Mucosa of rectum (tissue), 2 donors: ENCODE data around the gene ANKRD18A.
"Not testable (repeated sequence)": the region's sequence is repeated elsewhere in the genome, so short reads cannot be mapped to it uniquely, and the experiment has no call there.

Experiments used
- H3K27ac ChIP-seq, 2 donors: one replicate each; pipeline ENCODE4 v1.7.0; 2013; ENCODE audit warnings: inconsistent platforms in 2 of 2, low read depth in 2 of 2, low read length in 2 of 2
- H3K27me3 ChIP-seq, 2 donors: one replicate each; pipeline ENCODE4 v1.7.0; 2013; ENCODE audit warnings: low read length in 2 of 2; ENCODE audit not compliant: control insufficient read depth in 2 of 2, insufficient read depth in 2 of 2
- H3K36me3 ChIP-seq, 2 donors: one replicate each; pipeline ENCODE4 v1.7.0; 2013; ENCODE audit warnings: low read length in 2 of 2; ENCODE audit not compliant: control insufficient read depth in 2 of 2, insufficient read depth in 2 of 2
- H3K4me1 ChIP-seq, 2 donors: one replicate each; pipeline ENCODE4 v1.7.0; 2013; ENCODE audit warnings: low read length in 2 of 2, mild to moderate bottlenecking in 1 of 2; ENCODE audit not compliant: control insufficient read depth in 2 of 2, insufficient read depth in 2 of 2
- H3K4me3 ChIP-seq, 2 donors: one replicate each; pipeline ENCODE4 v1.7.0; 2013; ENCODE audit warnings: low read length in 2 of 2
- H3K9ac ChIP-seq, 2 donors: one replicate each; pipeline ENCODE4 v1.7.0; 2013; ENCODE audit warnings: low read length in 2 of 2, low read depth in 1 of 2, mild to moderate bottlenecking in 1 of 2
- H3K9me3 ChIP-seq, 2 donors: one replicate each; pipeline ENCODE4 v1.7.0; 2013; ENCODE audit warnings: low read length in 2 of 2; ENCODE audit not compliant: control insufficient read depth in 2 of 2
- donor health status: healthy.
- donor health status: Normal muscosa, but diverticular disease.

Gene ANKRD18A

DNA sequence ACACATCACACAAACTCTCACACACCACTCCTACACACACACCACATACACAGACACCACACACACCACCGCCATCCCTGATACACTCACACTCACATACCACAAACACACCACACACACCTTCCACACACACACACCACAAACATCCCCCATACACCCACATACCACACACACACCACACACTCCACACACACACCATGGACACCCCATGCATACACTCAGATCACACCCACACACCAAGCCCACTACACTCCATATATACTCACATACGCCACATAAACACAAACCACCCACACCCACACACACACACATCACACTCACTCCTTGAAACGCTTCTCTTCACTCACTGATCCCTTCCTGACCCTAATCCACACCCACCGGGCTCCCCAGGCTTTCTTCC, 9.1 kb upstream of the ANKRD18A start:
- Histone ChIP-seq H3K27me3 (no peaks in the 10 kb centered on the region), H3K27ac (no peak overlapping the region), H3K36me3 (no peaks in the 10 kb centered on the region), H3K9me3 (no peaks in the 10 kb centered on the region), H3K9ac (no peak overlapping the region), H3K4me3 (no peak overlapping the region), H3K4me1 (no peaks in the 10 kb centered on the region)

- Histone ChIP-seq H3K27ac (no peak overlapping the region), H3K36me3 (no peaks in the 10 kb centered on the region), H3K9me3 (peaks cover 0 to 2% of the 10 kb centered on the region in 2 donors), H3K4me3 (no peak overlapping the region), H3K27me3 (no peaks in the 10 kb centered on the region), H3K9ac (no peak overlapping the region), H3K4me1 (peaks cover 6% of the 10 kb centered on the region in 2 donors)
Measured at GRCh38 chr9:38626006-38626405, 5.6 kb upstream of the ANKRD18A start.

DNA sequence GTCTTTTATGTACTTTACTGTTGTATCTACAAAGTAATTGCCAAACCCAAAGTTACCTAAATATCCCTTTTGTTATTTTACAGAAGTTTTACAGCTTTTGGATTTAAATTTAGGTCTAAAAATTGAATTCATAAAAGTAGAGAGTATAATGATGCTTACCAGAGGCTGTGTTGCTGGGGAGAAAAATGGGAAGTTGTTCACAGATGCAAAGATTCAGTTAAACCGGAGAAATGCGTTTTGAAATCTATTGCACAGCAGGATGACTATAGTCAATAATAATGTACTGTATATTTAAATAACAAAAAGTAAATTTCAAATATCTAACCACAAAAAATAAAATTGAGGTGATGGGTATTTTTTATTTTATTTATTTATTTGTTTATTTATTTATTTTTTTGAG, 2.6 kb upstream of the ANKRD18A start:
- Histone ChIP-seq H3K27ac (no peak overlapping the region), H3K4me1 (peaks cover 6% of the 10 kb centered on the region in 2 donors), H3K9me3 (peaks cover 0 to 2% of the 10 kb centered on the region in 2 donors), H3K9ac (no peak overlapping the region), H3K4me3 (no peak overlapping the region), H3K27me3 (no peaks in the 10 kb centered on the region), H3K36me3 (no peaks in the 10 kb centered on the region)

- Histone ChIP-seq H3K9me3 (peaks cover 0 to 2% of the 10 kb centered on the region in 2 donors), H3K36me3 (no peaks in the 10 kb centered on the region), H3K27ac (no peak overlapping the region), H3K4me3 (peak overlapping the region; percentile 63 to 75), H3K9ac (peak overlapping the region in 1 of 2 donors; percentile 34), H3K4me1 (peaks cover 6% of the 10 kb centered on the region in 2 donors), H3K27me3 (no peaks in the 10 kb centered on the region)
Measured at GRCh38 chr9:38622288-38622674, 1.9 kb upstream of the ANKRD18A start.

DNA sequence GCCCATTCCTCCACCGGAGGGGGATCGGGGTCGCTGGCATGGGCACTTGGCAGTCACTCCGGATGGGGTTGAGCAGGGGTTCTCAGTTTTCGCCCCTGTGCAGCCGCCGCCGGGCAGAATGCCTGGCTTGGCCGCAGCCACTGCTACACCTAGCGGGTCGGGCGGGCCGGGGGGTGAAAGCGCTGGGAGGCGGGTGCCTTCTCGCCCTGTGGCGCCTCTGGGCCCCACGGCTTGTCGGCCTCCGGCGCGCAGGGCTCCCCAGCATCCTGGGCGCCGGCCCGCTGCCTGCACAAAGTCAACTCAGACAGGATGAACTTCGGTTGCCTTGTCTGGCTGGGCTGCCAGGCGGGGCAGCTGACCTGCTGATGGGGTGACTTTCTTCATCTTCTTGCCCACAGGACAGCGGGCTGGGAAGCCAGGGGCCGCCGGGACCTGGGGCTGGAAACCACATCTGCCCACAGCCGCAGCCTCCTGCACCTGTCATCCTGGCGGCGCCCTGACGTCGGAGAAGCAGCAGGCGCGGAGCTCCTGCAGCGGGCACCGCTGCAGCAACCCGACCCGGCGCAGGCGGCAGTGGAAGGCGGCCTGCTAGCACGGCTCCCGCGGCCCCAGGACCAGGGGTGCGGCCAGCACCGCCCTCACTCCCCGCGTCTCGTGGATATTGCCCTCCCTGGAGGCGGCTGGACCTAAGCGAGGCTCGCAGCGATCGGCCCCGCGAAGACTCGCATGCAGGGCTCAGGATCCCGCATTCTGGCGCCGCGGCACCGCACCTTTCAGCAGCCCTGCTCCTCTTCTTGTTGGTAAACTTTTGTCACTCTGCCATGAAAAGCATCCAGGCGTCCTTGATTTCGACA, 1.3 kb upstream of the ANKRD18A start:
- peaks cover 6% of the 10 kb centered on the region in 2 donors for H3K4me1 ChIP-seq
- H3K27me3 ChIP-seq: no peaks in the 10 kb centered on the region
- H3K36me3 ChIP-seq: no peaks in the 10 kb centered on the region
- peak overlapping the region; percentile 75 to 77 for H3K4me3 ChIP-seq
- H3K9me3 ChIP-seq: peaks cover 0 to 2% of the 10 kb centered on the region in 2 donors
- peak overlapping the region in 1 of 2 donors; percentile 66 for H3K9ac ChIP-seq
- peak overlapping the region; percentile 75 to 80 for H3K27ac ChIP-seq

DNA sequence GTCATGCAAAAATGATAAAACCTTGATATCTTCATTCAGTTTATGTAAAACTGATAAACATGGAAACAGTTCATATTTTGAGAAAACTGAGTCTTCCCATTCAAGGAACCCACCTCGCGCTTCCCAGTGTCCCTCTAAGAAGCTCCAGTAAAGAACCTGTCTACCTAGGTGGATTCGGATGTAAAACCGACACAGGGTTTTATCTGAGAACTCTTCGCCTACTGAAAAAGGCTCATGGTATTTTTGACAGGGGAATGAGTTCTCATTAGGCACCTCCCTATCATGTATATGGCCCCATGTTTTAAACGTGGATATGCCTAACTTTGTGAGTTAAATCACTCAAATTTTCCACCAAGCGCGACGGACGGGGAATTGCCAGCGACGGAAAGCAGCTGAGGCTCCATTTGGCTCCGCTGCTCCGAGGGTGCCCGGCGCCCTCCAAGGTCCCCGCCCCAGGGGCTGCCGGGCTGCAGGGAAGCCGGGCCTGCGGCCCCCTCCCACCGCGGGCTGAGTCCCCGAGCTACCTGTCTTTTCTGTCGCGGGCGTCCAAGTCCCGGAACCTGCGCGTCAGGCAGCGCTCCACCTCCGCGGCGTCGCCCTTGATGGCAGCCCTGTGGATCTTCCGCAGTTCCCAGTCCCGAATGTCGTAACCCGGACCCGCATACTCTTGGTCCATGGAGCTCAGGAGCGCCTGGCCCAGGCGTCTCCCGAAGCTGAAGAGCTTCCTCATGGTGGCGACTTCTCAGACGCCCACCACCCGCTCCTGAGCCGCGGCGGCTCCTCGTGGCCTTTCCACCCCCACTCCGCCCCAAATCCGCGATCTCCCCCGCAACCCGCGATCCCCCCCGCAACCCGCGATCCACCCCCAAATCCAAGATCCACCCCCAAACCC, 594 bp downstream of the ANKRD18A start:
- H3K27me3 ChIP-seq: no peaks in the 10 kb centered on the region
- peak overlapping the region; percentile 24 to 66 for H3K9ac ChIP-seq

DNA sequence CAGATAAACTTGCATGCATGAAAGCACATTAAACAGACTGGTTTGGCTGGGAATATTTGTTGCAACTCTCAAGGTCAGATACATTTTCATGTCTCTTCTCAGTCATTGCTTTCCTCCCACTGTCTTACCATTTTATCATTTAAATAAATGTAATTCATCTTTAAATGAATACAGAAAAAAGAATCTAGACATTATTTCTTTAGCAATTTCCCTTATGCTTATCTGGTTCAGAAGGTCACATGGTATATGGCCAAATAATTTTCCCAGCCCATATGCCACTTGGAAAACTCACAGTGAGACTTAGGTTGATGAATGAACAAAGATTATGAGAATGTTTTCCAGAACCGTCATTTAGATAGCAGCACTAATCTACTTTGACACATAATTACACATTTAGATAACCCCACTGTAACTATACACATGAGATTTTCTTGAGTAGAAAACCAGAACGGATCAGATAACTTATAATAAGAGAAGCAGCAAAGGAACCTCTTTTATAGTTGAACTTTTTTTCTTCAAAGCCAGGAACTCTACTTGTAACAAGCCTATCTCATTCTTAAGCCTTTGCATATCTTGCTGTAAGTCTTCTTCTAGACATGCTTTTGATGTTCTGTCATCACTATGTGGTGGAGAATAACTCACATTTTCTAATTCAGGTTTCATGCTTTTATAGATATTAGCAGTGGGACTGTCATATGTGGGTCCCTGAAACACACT, 22.2 kb downstream of the ANKRD18A start:
- not testable (repeated sequence) for H3K27me3 ChIP-seq, H3K36me3 ChIP-seq, H3K9ac ChIP-seq, H3K4me1 ChIP-seq, H3K27ac ChIP-seq, H3K9me3 ChIP-seq, H3K4me3 ChIP-seq

More for the DNA sequence above, 594 bp downstream of the ANKRD18A start:
- peak overlapping the region; percentile 75 to 80 for H3K27ac ChIP-seq
- H3K4me1 ChIP-seq: peaks cover 6% of the 10 kb centered on the region in 2 donors
- no peaks in the 10 kb centered on the region for H3K36me3 ChIP-seq
- peak overlapping the region; percentile 75 to 77 for H3K4me3 ChIP-seq
- peaks cover 0 to 2% of the 10 kb centered on the region in 2 donors for H3K9me3 ChIP-seq

GRCh38 chr9:38595117-38595516, 25.3 kb downstream of the ANKRD18A start:
- not testable (repeated sequence) for H3K4me3 ChIP-seq, H3K9me3 ChIP-seq, H3K4me1 ChIP-seq, H3K9ac ChIP-seq, H3K27me3 ChIP-seq, H3K27ac ChIP-seq, H3K36me3 ChIP-seq

- H3K36me3 ChIP-seq, H3K9me3 ChIP-seq, H3K4me1 ChIP-seq, H3K9ac ChIP-seq, H3K27me3 ChIP-seq, H3K27ac ChIP-seq, H3K4me3 ChIP-seq: not testable (repeated sequence)
Measured at GRCh38 chr9:38591346-38592063, 28.9 kb downstream of the ANKRD18A start.
